Astrocyte (in vitro differentiated cells and primary cell): ENCODE results near the gene NES. TPM values are rescaled to one million over a fixed set of nuclear protein-coding genes. Genes with fewer than 3 reads are reported as not detected.
A peak's percentile ranks its signal among the peaks of the same experiment; 100 is the strongest.

ENCODE experiments used
- DNase-seq: peaks from one replicate; pipeline ENCODE4 v3.0.0-alpha.2; 2010; ENCODE audit warnings: low read depth
- FAIRE-seq: peaks from 2 replicates; lab custom pipeline; 2011; peaks lifted over from hg19 to GRCh38; lab: Jason Lieb, UNC
- H2AFZ ChIP-seq: 2 replicates; pipeline ENCODE4 v1.6.0; 2012; ENCODE audit warnings: low read depth, low read length, inconsistent platforms
- H3K27ac ChIP-seq: 2 replicates; pipeline ENCODE4 v1.5.1; 2011; ENCODE audit warnings: low read depth, low read length, inconsistent platforms
- H3K27me3 ChIP-seq: 2 replicates; pipeline ENCODE4 v1.6.0; 2011; ENCODE audit warnings: low read length, inconsistent platforms; ENCODE audit not compliant: insufficient read depth
- H3K36me3 ChIP-seq: 2 replicates; pipeline ENCODE4 v1.5.1; 2011; ENCODE audit warnings: low read length, inconsistent platforms; ENCODE audit not compliant: insufficient read depth
- H3K4me1 ChIP-seq: 2 replicates; pipeline ENCODE4 v1.5.1; 2011; ENCODE audit warnings: low read length, inconsistent platforms; ENCODE audit not compliant: insufficient read depth
- H3K4me2 ChIP-seq: 2 replicates; pipeline ENCODE4 v1.6.0; 2012; ENCODE audit warnings: low read length, inconsistent platforms
- H3K4me3 ChIP-seq: 2 replicates; pipeline ENCODE4 v1.5.1; 2011; ENCODE audit warnings: low read depth, mild to moderate bottlenecking, low read length, inconsistent platforms; ENCODE audit not compliant: insufficient read depth
- H3K79me2 ChIP-seq: 2 replicates; pipeline ENCODE4 v1.6.0; 2012; ENCODE audit warnings: mild to moderate bottlenecking, low read length, inconsistent platforms; ENCODE audit not compliant: insufficient read depth
- H3K9ac ChIP-seq: 2 replicates; pipeline ENCODE4 v1.6.0; 2012; ENCODE audit warnings: mild to moderate bottlenecking, low read length, inconsistent platforms
- H3K9me3 ChIP-seq: 2 replicates; pipeline ENCODE4 v1.5.1; 2012; ENCODE audit warnings: low read depth, mild to moderate bottlenecking, low read length, inconsistent platforms; ENCODE audit not compliant: insufficient read depth
- H4K20me1 ChIP-seq: 2 replicates; pipeline ENCODE4 v1.6.0; 2012; ENCODE audit warnings: low read length, inconsistent platforms; ENCODE audit not compliant: insufficient read depth
- H3K27ac Mint-ChIP-seq: one replicate; pipeline ENCODE4 v1.8.0; 2021; ENCODE audit warnings: mild to moderate bottlenecking, mixed read lengths; ENCODE audit not compliant: unreplicated experiment
- H3K27me3 Mint-ChIP-seq: one replicate; pipeline ENCODE4 v1.8.0; 2021; ENCODE audit warnings: low read depth, mixed read lengths; ENCODE audit not compliant: unreplicated experiment
- H3K36me3 Mint-ChIP-seq: one replicate; pipeline ENCODE4 v1.8.0; 2021; ENCODE audit warnings: low read depth, mixed read lengths; ENCODE audit not compliant: unreplicated experiment
- H3K4me1 Mint-ChIP-seq: one replicate; pipeline ENCODE4 v1.8.0; 2021; ENCODE audit warnings: low read depth, mixed read lengths; ENCODE audit not compliant: unreplicated experiment
- H3K4me3 Mint-ChIP-seq: one replicate; pipeline ENCODE4 v1.8.0; 2021; ENCODE audit warnings: mild to moderate bottlenecking, moderate library complexity, mixed read lengths; ENCODE audit not compliant: unreplicated experiment
- H3K9me3 Mint-ChIP-seq: one replicate; pipeline ENCODE4 v1.8.0; 2021; ENCODE audit warnings: mild to moderate bottlenecking, mixed read lengths; ENCODE audit not compliant: unreplicated experiment
- EZH2 ChIP-seq: IDR thresholded peaks from 2 replicates; pipeline ENCODE4 v1.6.1; 2012; ENCODE audit warnings: mild to moderate bottlenecking, low read length, inconsistent platforms; ENCODE audit not compliant: insufficient read depth
- total RNA-seq: library from RNA; stranded (reverse); gene quantifications from 2 replicates; pipeline ENCODE4 v1.2.1, GENCODE V29; 2021
- TF ChIP-seq, protein P1 (sequence below): IDR thresholded peaks from 2 replicates; pipeline ENCODE4 v1.5.1; 2011; ENCODE audit warnings: low read depth, mild to moderate bottlenecking, inconsistent platforms, low read length, moderate library complexity; ENCODE audit not compliant: insufficient read depth

NES gene
- total RNA-seq, 1 donor from 2014 or later = 310 TPM

DNA sequence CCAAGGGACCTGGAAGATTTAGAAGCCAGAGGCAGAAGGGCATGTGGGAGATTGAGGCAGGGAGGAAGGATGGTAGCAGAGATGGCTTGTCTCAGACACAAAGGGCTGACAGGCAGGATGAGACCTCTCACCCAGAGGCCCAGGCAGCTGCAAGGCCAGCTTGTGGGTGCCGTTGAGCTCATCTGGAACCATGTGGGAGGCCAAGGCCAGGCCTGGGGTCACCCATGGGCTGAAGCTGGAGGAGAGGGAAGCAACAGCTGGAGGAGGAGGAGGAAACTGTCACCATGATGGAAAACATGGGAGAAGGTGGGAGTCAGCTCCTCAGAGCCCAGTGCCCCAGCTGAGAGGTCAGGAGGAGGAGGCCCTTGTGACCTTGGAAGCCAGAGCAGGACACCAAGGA, 21.8 kb upstream of the NES start:
- peak overlapping the region; percentile 27 for H3K4me3 Mint-ChIP-seq
- peaks cover 5% of the 10 kb centered on the region for H3K4me1 ChIP-seq
- H3K79me2 ChIP-seq = no peaks in the 10 kb centered on the region
- no peak overlapping the region for H3K27ac Mint-ChIP-seq
- H3K27ac ChIP-seq = no peak overlapping the region
- TF ChIP-seq EZH2 = no peak
- TF ChIP-seq, protein P1, sequence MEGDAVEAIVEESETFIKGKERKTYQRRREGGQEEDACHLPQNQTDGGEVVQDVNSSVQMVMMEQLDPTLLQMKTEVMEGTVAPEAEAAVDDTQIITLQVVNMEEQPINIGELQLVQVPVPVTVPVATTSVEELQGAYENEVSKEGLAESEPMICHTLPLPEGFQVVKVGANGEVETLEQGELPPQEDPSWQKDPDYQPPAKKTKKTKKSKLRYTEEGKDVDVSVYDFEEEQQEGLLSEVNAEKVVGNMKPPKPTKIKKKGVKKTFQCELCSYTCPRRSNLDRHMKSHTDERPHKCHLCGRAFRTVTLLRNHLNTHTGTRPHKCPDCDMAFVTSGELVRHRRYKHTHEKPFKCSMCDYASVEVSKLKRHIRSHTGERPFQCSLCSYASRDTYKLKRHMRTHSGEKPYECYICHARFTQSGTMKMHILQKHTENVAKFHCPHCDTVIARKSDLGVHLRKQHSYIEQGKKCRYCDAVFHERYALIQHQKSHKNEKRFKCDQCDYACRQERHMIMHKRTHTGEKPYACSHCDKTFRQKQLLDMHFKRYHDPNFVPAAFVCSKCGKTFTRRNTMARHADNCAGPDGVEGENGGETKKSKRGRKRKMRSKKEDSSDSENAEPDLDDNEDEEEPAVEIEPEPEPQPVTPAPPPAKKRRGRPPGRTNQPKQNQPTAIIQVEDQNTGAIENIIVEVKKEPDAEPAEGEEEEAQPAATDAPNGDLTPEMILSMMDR = no peak
- peaks cover 2% of the 10 kb centered on the region for H3K27me3 ChIP-seq
- no peak for FAIRE-seq
- H3K36me3 ChIP-seq = no peaks in the 10 kb centered on the region
- H2AFZ ChIP-seq = no peak overlapping the region
- H3K9me3 ChIP-seq = peaks cover 2% of the 10 kb centered on the region
- H4K20me1 ChIP-seq = no peaks in the 10 kb centered on the region
- H3K4me1 Mint-ChIP-seq = peaks cover 23% of the 10 kb centered on the region
- H3K9me3 Mint-ChIP-seq = peaks cover 3% of the 10 kb centered on the region
- DNase-seq = no peak
- no peak overlapping the region for H3K9ac ChIP-seq
- no peak overlapping the region for H3K4me3 ChIP-seq
- no peak overlapping the region for H3K4me2 ChIP-seq
- peaks cover 25% of the 10 kb centered on the region for H3K36me3 Mint-ChIP-seq
- H3K27me3 Mint-ChIP-seq = no peaks in the 10 kb centered on the region

DNA sequence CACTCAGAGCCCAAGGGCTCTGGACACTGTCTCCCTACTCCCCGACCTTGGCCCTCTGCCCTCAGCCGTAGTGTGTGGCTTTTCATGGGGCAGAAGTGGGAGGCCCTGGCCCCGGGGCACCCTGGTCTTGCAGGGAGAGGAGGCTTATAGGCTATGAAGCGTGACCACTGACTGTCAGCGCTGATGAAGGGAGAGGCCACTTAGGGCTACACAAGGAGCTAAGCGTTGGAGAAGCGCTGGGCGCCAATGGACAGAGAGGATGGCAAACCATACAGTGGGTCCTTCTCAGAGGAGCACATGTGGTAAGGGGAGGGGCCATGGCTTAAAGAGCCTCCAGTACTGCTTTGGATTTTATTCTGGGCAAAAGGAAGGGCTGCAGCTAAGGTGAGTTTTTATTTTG, 20.3 kb upstream of the NES start:
- no peak for DNase-seq
- Histone ChIP-seq H3K9me3 (peaks cover 2% of the 10 kb centered on the region), H3K79me2 (no peaks in the 10 kb centered on the region), H4K20me1 (no peaks in the 10 kb centered on the region), H3K36me3 (no peaks in the 10 kb centered on the region), H3K4me2 (no peak overlapping the region), H3K4me1 (peaks cover 7% of the 10 kb centered on the region), H3K27me3 (peaks cover 2% of the 10 kb centered on the region), H3K4me3 (no peak overlapping the region), H3K9ac (no peak overlapping the region), H3K27ac (no peak overlapping the region), H2AFZ (no peak overlapping the region)
- H3K9me3 Mint-ChIP-seq = peaks cover 3% of the 10 kb centered on the region
- peaks cover 25% of the 10 kb centered on the region for H3K36me3 Mint-ChIP-seq
- TF ChIP-seq, protein P1 = no peak
- no peak for TF ChIP-seq EZH2
- no peaks in the 10 kb centered on the region for H3K27me3 Mint-ChIP-seq
- H3K27ac Mint-ChIP-seq = no peak overlapping the region
- H3K4me1 Mint-ChIP-seq = peaks cover 29% of the 10 kb centered on the region
- H3K4me3 Mint-ChIP-seq = no peak overlapping the region
- FAIRE-seq = no peak

DNA sequence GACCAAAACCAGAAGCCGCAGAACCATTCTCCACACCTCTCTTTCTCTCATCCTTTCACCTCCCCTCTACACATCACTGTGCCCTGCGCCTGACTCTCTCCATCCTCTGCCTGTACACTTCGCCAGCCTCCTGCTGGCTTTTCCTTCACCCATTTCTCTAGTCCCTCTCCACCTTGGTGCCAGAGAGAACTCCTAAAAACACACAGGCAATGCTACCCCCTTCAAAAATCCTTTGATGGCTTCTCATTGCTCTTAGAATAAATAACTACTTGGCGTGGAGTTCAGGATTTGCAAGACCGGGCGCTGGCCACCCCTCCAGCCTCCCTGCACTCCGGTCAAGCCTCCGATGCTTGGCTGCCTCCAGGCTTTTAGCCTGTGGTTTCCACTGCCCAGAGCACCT, 19.5 kb upstream of the NES start:
- H3K9me3 ChIP-seq = peaks cover 2% of the 10 kb centered on the region
- no peaks in the 10 kb centered on the region for H3K36me3 ChIP-seq
- H3K27ac Mint-ChIP-seq = no peak overlapping the region
- TF ChIP-seq EZH2 = no peak
- H3K79me2 ChIP-seq = no peaks in the 10 kb centered on the region
- no peaks in the 10 kb centered on the region for H3K27me3 Mint-ChIP-seq
- H3K36me3 Mint-ChIP-seq = peaks cover 25% of the 10 kb centered on the region
- peaks cover 2% of the 10 kb centered on the region for H3K27me3 ChIP-seq
- peaks cover 36% of the 10 kb centered on the region for H3K4me1 Mint-ChIP-seq
- H3K9ac ChIP-seq = no peak overlapping the region
- no peak overlapping the region for H3K4me3 Mint-ChIP-seq
- no peak overlapping the region for H3K4me2 ChIP-seq
- H3K4me1 ChIP-seq = peaks cover 14% of the 10 kb centered on the region
- no peak overlapping the region for H3K27ac ChIP-seq
- H2AFZ ChIP-seq = no peak overlapping the region
- no peak for DNase-seq
- H3K4me3 ChIP-seq = no peak overlapping the region
- H4K20me1 ChIP-seq = no peaks in the 10 kb centered on the region
- peaks cover 3% of the 10 kb centered on the region for H3K9me3 Mint-ChIP-seq
- FAIRE-seq = no peak
